Thymus (tissue), 11 donors: ENCODE results near the gene ELN. TPM values are rescaled to one million over a fixed set of nuclear protein-coding genes. Genes with fewer than 3 reads are reported as not detected.
"Not testable (repeated sequence)": the region's sequence is repeated elsewhere in the genome, so short reads cannot be mapped to it uniquely, and the experiment has no call there.

Experiments used
- DNase-seq, 9 donors: peaks; one replicate each; pipeline ENCODE4 v3.0.0-alpha.2; 2013; ENCODE audit warnings: low spot score in 9 of 9, low read depth in 6 of 9, missing footprints in 1 of 9
- H3K27ac ChIP-seq, 2 donors: one replicate each; pipeline ENCODE4 v1.5.1; 2013; ENCODE audit warnings: control low read depth in 1 of 2, low read depth in 1 of 2, low read length in 1 of 2, mild to moderate bottlenecking in 1 of 2, moderate library complexity in 1 of 2
- H3K27me3 ChIP-seq, 2 donors: one replicate each; pipeline ENCODE4 v1.5.1; 2013; ENCODE audit warnings: low read length in 1 of 2; ENCODE audit not compliant: control insufficient read depth in 2 of 2, insufficient read depth in 1 of 2
- H3K36me3 ChIP-seq, 2 donors: one replicate each; pipeline ENCODE4 v1.5.1; 2013; ENCODE audit warnings: low read length in 1 of 2, mild to moderate bottlenecking in 1 of 2, moderate library complexity in 1 of 2; ENCODE audit not compliant: control insufficient read depth in 2 of 2, insufficient read depth in 2 of 2
- H3K4me1 ChIP-seq, 2 donors: one replicate each; pipeline ENCODE4 v1.5.1; 2013; ENCODE audit warnings: low read length in 2 of 2; ENCODE audit not compliant: control insufficient read depth in 2 of 2, insufficient read depth in 2 of 2
- H3K4me3 ChIP-seq, 2 donors: one replicate each; pipeline ENCODE4 v1.5.1; 2013; ENCODE audit warnings: low read length in 2 of 2, control low read depth in 1 of 2, mild to moderate bottlenecking in 1 of 2
- H3K9me3 ChIP-seq, 2 donors: one replicate each; pipeline ENCODE4 v1.5.1; 2013; ENCODE audit warnings: low read length in 1 of 2, mild to moderate bottlenecking in 1 of 2; ENCODE audit not compliant: control insufficient read depth in 2 of 2, insufficient read depth in 1 of 2
- WGBS: extraction: QIAGEN DNeasy Blood & Tissue Kit; methylation state at CpG from one replicate; pipeline ENCODE4 v1.1.7; 2013; 5-methylcytosine and 5-hydroxymethylcytosine counted together
- polyA plus RNA-seq: library from polyadenylated mRNA; stranded (reverse); fragments of 200-250 nt; gene quantifications from one replicate; pipeline ENCODE4 v1.2.3, GENCODE V29; 2013
- total RNA-seq: library from RNA; stranded (reverse); fragments of 120-200 nt; gene quantifications from one replicate; pipeline ENCODE4 v1.2.4, GENCODE V29; 2013
- donor health status: healthy.

The ELN gene
- total and polyA plus RNA-seq, 2 donors: 5.2 to 29.8 TPM

DNA sequence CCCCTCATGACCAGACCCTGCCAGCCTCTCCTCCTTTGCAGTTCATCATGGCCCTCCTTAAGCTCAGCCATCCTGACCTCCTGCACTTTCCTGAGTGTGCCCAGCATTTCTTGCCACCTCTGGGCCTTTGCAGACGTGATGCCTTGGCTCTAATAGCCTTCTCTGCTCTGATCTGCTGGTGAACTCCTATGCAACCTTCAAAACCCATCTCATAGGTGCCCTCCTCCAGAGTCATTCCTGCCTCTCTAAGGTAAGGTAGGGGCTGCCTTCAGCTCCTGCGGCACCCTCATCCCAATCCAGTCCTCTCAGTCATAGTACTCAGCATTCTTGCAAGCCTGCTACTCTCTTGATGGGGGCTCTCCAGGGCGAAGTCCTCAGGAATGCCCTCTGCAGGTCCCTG lies 19.3 kb upstream of the ELN start:
- no peaks in the 10 kb centered on the region for H3K36me3 ChIP-seq
- 96% methylated on average over 3 of the region's 3 CpGs for WGBS
- no peak overlapping the region for H3K27ac ChIP-seq
- no peak for DNase-seq
- no peaks in the 10 kb centered on the region for H3K9me3 ChIP-seq
- H3K27me3 ChIP-seq: no peaks in the 10 kb centered on the region
- H3K4me3 ChIP-seq: no peak overlapping the region
- H3K4me1 ChIP-seq: no peaks in the 10 kb centered on the region

DNA sequence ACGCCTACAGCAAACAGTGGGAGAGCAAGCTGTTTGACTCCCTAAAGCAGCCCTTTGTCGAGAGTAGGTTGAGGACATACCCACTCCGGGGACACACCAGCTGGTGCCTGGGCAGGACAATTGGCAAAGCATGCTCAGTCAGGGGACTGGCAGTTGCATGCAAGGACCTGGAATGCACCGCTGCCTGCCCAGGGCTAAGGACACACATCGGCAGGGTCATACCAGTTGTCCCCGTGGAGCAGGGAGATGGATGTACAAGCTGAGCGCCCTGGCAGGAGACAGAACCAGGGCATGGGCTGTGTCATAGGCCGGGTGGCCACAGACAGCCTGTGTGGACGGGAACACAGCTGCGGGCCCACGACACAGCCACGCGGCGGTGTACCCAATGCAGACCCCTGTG lies 18.3 kb upstream of the ELN start:
- DNase-seq: no peak
- Histone ChIP-seq H3K4me3 (no peak overlapping the region), H3K36me3 (no peaks in the 10 kb centered on the region), H3K27ac (no peak overlapping the region), H3K27me3 (no peaks in the 10 kb centered on the region), H3K4me1 (no peaks in the 10 kb centered on the region), H3K9me3 (no peaks in the 10 kb centered on the region)
- WGBS: 97% methylated on average over 14 of the region's 14 CpGs

DNA sequence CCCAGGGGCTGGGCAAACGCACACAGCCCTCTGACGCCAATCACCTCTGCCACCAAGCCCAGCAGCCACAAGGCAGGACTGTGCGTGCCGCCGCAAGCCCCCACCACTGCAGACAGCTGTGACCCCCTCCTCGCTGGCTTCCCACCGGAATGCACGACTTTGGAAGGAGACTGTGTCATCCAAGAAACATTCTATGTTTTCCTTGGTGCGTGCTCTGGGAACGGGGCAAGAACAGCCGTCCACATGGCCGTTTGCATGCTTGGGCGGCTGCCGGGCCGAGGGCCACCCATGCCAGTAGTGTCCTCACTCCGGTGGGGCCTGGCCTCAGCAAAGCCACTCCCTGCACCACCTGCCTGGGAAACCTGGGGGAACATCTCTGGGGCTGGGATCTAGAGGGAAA lies 17.6 kb upstream of the ELN start:
- WGBS: 93% methylated on average over 16 of the region's 16 CpGs

DNA sequence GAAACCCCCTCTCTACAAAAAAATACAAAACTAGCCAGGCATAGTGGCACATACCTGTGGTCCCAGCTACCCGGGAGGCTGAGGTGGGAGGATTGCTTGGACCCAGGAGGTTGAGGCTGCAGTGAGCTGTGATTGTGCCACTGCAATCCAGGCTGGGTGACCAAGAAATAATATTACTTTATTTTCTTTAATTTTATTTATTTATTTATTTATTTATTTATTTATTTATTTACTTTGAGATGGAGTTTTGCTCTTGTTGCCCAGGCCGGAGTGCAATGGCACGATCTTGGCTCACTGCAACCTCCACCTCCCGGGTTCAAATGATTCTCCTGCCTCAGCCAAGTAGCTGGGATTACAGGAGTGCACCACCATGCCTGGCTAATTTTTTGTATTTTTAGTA lies 16.6 kb upstream of the ELN start:
- H3K4me1 ChIP-seq, H3K36me3 ChIP-seq, H3K4me3 ChIP-seq, H3K27ac ChIP-seq, H3K27me3 ChIP-seq, DNase-seq, H3K9me3 ChIP-seq: not testable (repeated sequence)
- 95% methylated on average over 4 of the region's 4 CpGs for WGBS

More for the DNA sequence above, 17.6 kb upstream of the ELN start:
- Histone ChIP-seq H3K36me3 (no peaks in the 10 kb centered on the region), H3K27me3 (no peaks in the 10 kb centered on the region), H3K4me3 (no peak overlapping the region), H3K27ac (no peak overlapping the region), H3K4me1 (no peaks in the 10 kb centered on the region), H3K9me3 (no peaks in the 10 kb centered on the region)
- DNase-seq: no peak

DNA sequence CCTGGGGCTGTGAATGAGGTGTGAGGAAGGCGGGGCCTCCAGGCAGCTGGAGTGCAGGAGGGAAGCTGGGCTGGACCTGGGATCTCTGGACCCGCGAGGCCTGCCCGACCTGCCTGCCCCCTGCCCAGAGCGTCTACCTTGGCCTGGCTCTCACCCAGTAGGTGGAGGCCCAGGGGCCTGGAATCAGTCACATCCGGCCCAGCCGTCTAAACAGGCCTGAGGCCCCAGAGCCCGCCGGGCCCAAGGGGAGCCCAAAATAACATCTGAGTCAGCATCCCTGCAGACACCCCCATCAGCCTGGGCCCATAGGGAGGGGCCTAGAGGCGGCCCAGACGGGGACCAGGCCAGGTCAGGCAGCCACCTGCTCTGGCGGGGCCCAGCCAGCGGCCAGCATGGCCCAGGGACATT lies 15.1 kb upstream of the ELN start:
- Histone ChIP-seq H3K27ac (no peak overlapping the region), H3K36me3 (no peaks in the 10 kb centered on the region), H3K27me3 (no peaks in the 10 kb centered on the region), H3K9me3 (no peaks in the 10 kb centered on the region), H3K4me1 (no peaks in the 10 kb centered on the region), H3K4me3 (no peak overlapping the region)
- no peak for DNase-seq
- 63% methylated on average over 13 of the region's 13 CpGs for WGBS

DNA sequence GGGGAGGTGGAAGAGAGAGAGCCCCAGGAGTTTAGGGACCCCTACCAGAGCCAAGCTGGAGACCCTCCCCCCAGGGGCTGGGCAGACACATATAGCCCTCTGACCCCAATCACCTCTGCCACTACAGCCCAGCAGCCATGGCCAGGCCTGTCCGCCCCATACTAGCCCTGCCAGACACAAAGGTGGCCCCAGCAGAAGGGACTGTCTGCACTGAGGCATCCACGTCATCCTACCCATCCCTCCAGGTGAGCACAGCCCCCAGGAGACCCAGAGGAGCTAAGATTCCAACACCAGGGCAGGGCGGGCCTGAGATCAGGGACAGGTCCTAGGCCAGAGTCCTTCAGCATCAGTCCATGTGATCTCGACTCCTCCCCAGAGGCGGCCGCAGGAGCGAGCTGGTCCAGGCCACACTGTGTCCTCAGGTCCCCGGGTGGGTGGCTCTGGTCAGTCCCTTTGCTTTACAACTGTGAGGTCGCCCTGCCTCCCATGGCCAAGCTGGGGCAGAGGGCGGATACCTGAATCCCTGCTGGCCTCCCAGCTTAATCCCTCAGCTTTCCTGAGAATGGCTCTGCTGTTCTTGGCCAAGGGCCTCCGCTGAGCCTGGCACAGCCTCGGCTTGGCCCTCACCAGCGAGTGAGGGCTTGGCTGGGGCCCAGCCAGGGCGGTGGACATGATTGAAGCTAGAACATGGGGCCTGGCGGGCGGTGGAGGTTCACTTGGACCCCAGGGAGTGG lies 14.3 kb upstream of the ELN start:
- DNase-seq: no peak
- H3K36me3 ChIP-seq: no peaks in the 10 kb centered on the region
- no peak overlapping the region for H3K4me3 ChIP-seq
- H3K9me3 ChIP-seq: no peaks in the 10 kb centered on the region
- H3K4me1 ChIP-seq: no peaks in the 10 kb centered on the region
- H3K27me3 ChIP-seq: no peaks in the 10 kb centered on the region
- H3K27ac ChIP-seq: no peak overlapping the region
- WGBS: 96% methylated on average over 16 of the region's 16 CpGs

DNA sequence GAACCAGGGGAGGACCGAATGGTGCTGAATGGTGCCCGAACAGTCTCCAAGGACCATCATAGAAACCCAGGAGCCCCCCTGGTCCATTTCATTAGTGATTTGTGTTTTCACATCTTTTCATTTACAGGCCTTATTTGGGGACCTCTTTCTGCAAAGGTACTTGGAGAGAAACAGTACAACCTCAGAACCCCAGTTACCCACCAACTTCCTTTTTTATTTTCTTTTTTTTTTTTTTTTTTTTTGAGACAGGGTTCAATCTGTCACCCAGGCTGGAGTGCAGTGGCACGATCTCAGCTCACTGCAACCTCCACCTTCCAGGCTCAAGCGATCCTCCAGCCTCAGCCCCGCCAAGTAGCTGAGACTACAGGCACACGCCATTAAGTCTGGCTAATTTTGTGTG lies 13.0 kb upstream of the ELN start:
- Histone ChIP-seq H3K36me3 (no peaks in the 10 kb centered on the region), H3K4me3 (no peak overlapping the region), H3K9me3 (no peaks in the 10 kb centered on the region), H3K27ac (no peak overlapping the region), H3K27me3 (no peaks in the 10 kb centered on the region), H3K4me1 (no peaks in the 10 kb centered on the region)
- no peak for DNase-seq
- 41% methylated on average over 6 of the region's 6 CpGs for WGBS

DNA sequence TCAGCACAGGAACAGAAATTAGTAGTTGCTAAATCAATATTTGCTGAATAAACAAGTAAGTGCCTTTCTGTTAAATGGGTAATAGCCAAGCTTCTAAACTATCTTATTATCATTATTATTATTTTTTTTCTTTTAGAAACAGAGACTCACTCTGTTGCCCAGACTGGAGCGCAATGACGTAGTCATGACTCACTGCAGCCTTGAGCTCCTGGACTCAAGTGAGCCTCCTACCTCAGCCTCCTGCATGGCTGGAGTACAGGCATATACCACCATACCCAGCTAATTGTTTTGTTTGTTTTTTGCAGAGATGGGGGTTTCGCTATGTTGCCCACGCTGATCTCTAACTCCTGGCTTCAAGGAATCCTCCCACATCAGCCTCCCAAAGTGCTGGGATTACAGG lies 12.3 kb upstream of the ELN start:
- Histone ChIP-seq H3K4me1 (no peaks in the 10 kb centered on the region), H3K9me3 (no peaks in the 10 kb centered on the region), H3K27ac (no peak overlapping the region), H3K27me3 (no peaks in the 10 kb centered on the region), H3K36me3 (no peaks in the 10 kb centered on the region), H3K4me3 (no peak overlapping the region)
- WGBS: over 99% methylated on average over 4 of the region's 4 CpGs
- no peak for DNase-seq

DNA sequence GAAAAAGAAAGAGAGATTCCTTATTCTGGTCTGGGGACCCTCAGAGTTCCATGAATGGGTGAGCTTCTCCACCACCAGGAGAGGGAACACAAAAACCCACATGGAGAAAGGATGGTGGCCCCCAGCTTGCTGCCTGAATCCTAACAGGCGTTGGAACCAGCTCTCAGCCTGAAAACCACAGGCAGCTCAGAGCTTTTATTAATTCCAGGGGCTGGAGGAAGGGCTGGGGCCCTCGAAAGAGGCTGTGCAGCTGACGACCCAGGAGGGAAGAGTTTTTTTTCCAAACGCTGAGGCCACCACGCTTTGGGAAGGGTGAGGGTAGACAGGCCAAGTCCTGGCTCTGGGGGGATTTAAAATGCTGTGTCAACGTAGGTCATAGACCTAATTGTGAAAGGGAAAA lies 10.8 kb upstream of the ELN start:
- WGBS: 35% methylated on average over 6 of the region's 6 CpGs
- DNase-seq: no peak
- Histone ChIP-seq H3K4me3 (no peak overlapping the region), H3K36me3 (no peaks in the 10 kb centered on the region), H3K27ac (no peak overlapping the region), H3K27me3 (peaks cover 0 to 6% of the 10 kb centered on the region in 2 donors), H3K9me3 (no peaks in the 10 kb centered on the region), H3K4me1 (no peaks in the 10 kb centered on the region)
